Nephron (organoid): ENCODE results near the gene ZNF333.

Source experiments
- H3K27ac Mint-ChIP-seq, 3 experiments: 2 replicates each; pipeline ENCODE4 v1.8.0; 2020; ENCODE audit warnings: mixed read lengths in 3 of 3, mild to moderate bottlenecking in 2 of 3, moderate library complexity in 1 of 3
- H3K27me3 Mint-ChIP-seq: 2 replicates; pipeline ENCODE4 v1.8.0; 2021; ENCODE audit warnings: low read depth, mild to moderate bottlenecking, moderate library complexity, mixed read lengths
- H3K36me3 Mint-ChIP-seq: 2 replicates; pipeline ENCODE4 v1.8.0; 2020; ENCODE audit warnings: low read depth, mixed read lengths
- H3K4me1 Mint-ChIP-seq: 2 replicates; pipeline ENCODE4 v1.8.0; 2020; ENCODE audit warnings: mixed read lengths
- H3K4me3 Mint-ChIP-seq, 3 experiments: 2 replicates each; pipeline ENCODE4 v1.8.0; 2020; ENCODE audit warnings: mild to moderate bottlenecking in 3 of 3, mixed read lengths in 3 of 3, moderate library complexity in 2 of 3
- H3K9me3 Mint-ChIP-seq: 2 replicates; pipeline ENCODE4 v1.8.0; 2020; ENCODE audit warnings: mixed read lengths
- CTCF ChIP-seq, 3 experiments: fragments of 200-600 bp; sonication (generic); IDR thresholded peaks; one replicate each; pipeline ENCODE4 v1.5.0; 2021; ENCODE audit warnings: antibody characterized with exemption in 3 of 3; ENCODE audit not compliant: unreplicated experiment in 3 of 3

ZNF333 gene

DNA sequence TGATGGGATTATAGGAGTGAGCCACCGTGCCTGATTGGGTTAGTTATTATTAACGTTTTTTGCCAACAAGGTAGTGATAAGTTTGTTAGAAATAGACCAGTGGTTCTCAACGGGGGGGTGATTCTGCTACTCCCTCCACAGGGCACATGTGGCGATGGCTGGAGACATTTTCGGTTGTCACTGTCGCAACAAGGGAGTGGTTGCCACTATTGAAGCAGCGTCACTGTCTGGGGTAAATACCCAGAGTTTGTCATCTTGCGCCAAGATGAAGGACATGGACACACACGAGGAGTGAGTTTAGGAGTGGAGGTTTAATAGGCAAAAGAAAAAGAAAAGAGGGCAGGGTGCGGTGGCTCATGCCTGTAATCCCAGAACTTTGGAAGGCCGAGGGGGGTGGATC is 34.1 kb upstream of the ZNF333 start:
- Mint-ChIP-seq H3K36me3 (no peaks in the 10 kb centered on the region), H3K4me1 (no peaks in the 10 kb centered on the region), H3K27ac (no peak overlapping the region), H3K27me3 (peaks cover 11% of the 10 kb centered on the region), H3K4me3 (no peak overlapping the region), H3K9me3 (peaks cover 5% of the 10 kb centered on the region)
- no peak for TF ChIP-seq CTCF (IDR thresholded peaks at IDR 0.05; ENCODE audit: unreplicated experiment in 3 of 3)

DNA sequence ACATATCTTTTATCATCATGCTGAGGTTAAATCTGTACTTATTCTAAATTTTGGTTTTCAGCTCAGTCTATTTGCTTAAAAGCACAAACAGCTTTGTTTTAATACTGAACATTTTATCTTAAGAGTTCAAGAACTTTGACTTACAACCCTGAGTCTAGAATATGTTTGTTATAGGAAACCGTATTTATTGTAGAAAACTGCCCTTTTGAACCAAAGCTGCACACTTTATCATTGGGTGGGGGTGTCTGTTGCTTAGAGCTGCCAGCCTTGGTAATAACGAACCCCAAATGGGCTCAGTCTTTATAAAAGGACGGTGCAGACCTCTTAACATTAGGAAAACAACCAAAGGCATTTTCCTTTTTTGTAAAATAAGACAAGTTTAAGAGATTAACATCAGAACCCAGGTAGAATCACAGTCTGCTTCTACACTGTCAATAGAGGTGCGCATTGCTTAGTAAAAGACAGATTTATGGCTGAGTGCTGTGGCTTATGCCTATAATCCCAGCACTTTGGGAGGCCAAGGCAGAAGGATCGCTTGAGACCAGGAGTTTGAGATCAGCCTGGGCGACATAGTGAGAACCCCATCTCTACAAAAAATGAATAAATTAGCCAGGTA is 29.9 kb upstream of the ZNF333 start:
- Mint-ChIP-seq H3K9me3 (peaks cover 5% of the 10 kb centered on the region), H3K4me1 (no peaks in the 10 kb centered on the region), H3K27ac (no peak overlapping the region)

GRCh38 chr19:14661372-14661924 is 28.4 kb upstream of the ZNF333 start:
- H3K27me3 Mint-ChIP-seq, result peaks cover 7% of the 10 kb centered on the region
- no peak overlapping the region for H3K27ac Mint-ChIP-seq
- H3K4me3 Mint-ChIP-seq, result no peak overlapping the region
- no peaks in the 10 kb centered on the region for H3K4me1 Mint-ChIP-seq
- TF ChIP-seq CTCF (IDR thresholded peaks at IDR 0.05; ENCODE audit: unreplicated experiment in 3 of 3), result no peak
- H3K9me3 Mint-ChIP-seq, result peaks cover 2% of the 10 kb centered on the region
- no peaks in the 10 kb centered on the region for H3K36me3 Mint-ChIP-seq

More for the DNA sequence above, 29.9 kb upstream of the ZNF333 start:
- no peaks in the 10 kb centered on the region for H3K36me3 Mint-ChIP-seq
- TF ChIP-seq CTCF (IDR thresholded peaks at IDR 0.05; ENCODE audit: unreplicated experiment in 3 of 3), result no peak
- H3K4me3 Mint-ChIP-seq, result no peak overlapping the region
- peaks cover 11% of the 10 kb centered on the region for H3K27me3 Mint-ChIP-seq

GRCh38 chr19:14669940-14670339 is 19.9 kb upstream of the ZNF333 start:
- Mint-ChIP-seq H3K4me3 (no peak overlapping the region), H3K27me3 (peaks cover 30% of the 10 kb centered on the region), H3K27ac (no peak overlapping the region), H3K9me3 (peaks cover 10% of the 10 kb centered on the region), H3K4me1 (no peaks in the 10 kb centered on the region), H3K36me3 (no peaks in the 10 kb centered on the region)
- TF ChIP-seq CTCF (IDR thresholded peaks at IDR 0.05; ENCODE audit: unreplicated experiment in 3 of 3), result no peak

DNA sequence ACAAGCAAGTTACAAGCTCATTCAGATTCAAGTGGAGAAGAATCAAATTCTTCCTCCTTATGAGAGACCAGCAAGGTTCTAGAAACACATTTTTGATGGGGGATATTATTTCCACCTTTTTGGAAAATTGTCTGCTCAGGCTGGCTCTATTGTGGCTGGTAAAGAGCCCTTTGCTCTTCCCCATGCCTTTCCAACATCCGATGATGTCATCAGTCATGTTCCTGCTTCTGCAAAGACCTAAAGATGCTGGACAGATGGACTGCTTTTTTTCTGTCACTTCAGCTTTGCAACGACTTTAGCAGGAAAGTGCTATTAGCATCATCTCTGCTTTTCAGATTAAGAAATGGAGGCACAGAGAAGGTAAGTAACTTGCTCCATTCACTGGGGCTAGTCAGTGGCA is 19.4 kb upstream of the ZNF333 start:
- no peak for TF ChIP-seq CTCF (IDR thresholded peaks at IDR 0.05; ENCODE audit: unreplicated experiment in 3 of 3)
- no peaks in the 10 kb centered on the region for H3K4me1 Mint-ChIP-seq
- H3K27ac Mint-ChIP-seq, result no peak overlapping the region

More for the DNA sequence above, 19.4 kb upstream of the ZNF333 start:
- Mint-ChIP-seq H3K9me3 (peaks cover 10% of the 10 kb centered on the region), H3K27me3 (peaks cover 30% of the 10 kb centered on the region), H3K4me3 (no peak overlapping the region), H3K36me3 (no peaks in the 10 kb centered on the region)
